H9 (cell line): ENCODE measurements around the gene PGAP6. TPM values are rescaled to one million over a fixed set of nuclear protein-coding genes. Genes with fewer than 3 reads are reported as not detected.

Experiments used
- DNase-seq: peaks from one replicate; pipeline ENCODE4 v3.0.0-alpha.2; 2017
- H2AFZ ChIP-seq: one replicate; pipeline ENCODE4 v1.6.1; 2013; ENCODE audit warnings: mild to moderate bottlenecking, low read length, control low read depth, moderate library complexity
- H2AK5ac ChIP-seq: 2 replicates; pipeline ENCODE4 v1.6.1; 2013; ENCODE audit warnings: low read length, control low read depth, mixed read lengths; ENCODE audit not compliant: insufficient read length
- H2BK120ac ChIP-seq: one replicate; pipeline ENCODE4 v1.6.1; 2013; ENCODE audit warnings: low read depth, mild to moderate bottlenecking, low read length, control low read depth, inconsistent platforms; ENCODE audit not compliant: poor library complexity, severe bottlenecking
- H2BK12ac ChIP-seq: 2 replicates; pipeline ENCODE4 v1.6.1; 2013; ENCODE audit warnings: low read length, control low read depth, mixed read lengths, low read depth; ENCODE audit not compliant: insufficient read length
- H2BK15ac ChIP-seq: 2 replicates; pipeline ENCODE4 v1.6.1; 2013; ENCODE audit warnings: low read depth, low read length, control low read depth
- H2BK20ac ChIP-seq: one replicate; pipeline ENCODE4 v1.6.1; 2013; ENCODE audit warnings: low read depth, mild to moderate bottlenecking, low read length, control low read depth, inconsistent platforms; ENCODE audit not compliant: poor library complexity, severe bottlenecking
- H2BK5ac ChIP-seq: 2 replicates; pipeline ENCODE4 v1.6.1; 2013; ENCODE audit warnings: low read length, control low read depth, mixed read lengths; ENCODE audit not compliant: insufficient read length
- H3K14ac ChIP-seq: 2 replicates; pipeline ENCODE4 v1.6.1; 2013; ENCODE audit warnings: low read length, control low read depth; ENCODE audit not compliant: insufficient read depth
- H3K18ac ChIP-seq: 2 replicates; pipeline ENCODE4 v1.6.1; 2013; ENCODE audit warnings: low read depth, mild to moderate bottlenecking, mixed read lengths, low read length, control low read depth; ENCODE audit not compliant: insufficient read length
- H3K23ac ChIP-seq: 2 replicates; pipeline ENCODE4 v1.6.1; 2013; ENCODE audit warnings: low read length, control low read depth, mixed read lengths, low read depth; ENCODE audit not compliant: insufficient read length
- H3K23me2 ChIP-seq: 2 replicates; pipeline ENCODE4 v1.6.1; 2013; ENCODE audit warnings: low read depth, mild to moderate bottlenecking, mixed read lengths, low read length, control low read depth; ENCODE audit not compliant: insufficient read length, poor library complexity, severe bottlenecking
- H3K27ac ChIP-seq: 2 replicates; pipeline ENCODE4 v1.5.1; 2013; ENCODE audit warnings: low read length, control low read depth, mixed read lengths, low read depth; ENCODE audit not compliant: insufficient read length
- H3K27me3 ChIP-seq: 2 replicates; pipeline ENCODE4 v1.6.1; 2013; ENCODE audit warnings: low read length, control low read depth, inconsistent platforms; ENCODE audit not compliant: insufficient read depth
- H3K4ac ChIP-seq: 2 replicates; pipeline ENCODE4 v1.6.1; 2013; ENCODE audit warnings: low read depth, mild to moderate bottlenecking, control low read depth, inconsistent platforms, low read length, moderate library complexity
- H3K4me1 ChIP-seq: 2 replicates; pipeline ENCODE4 v1.6.1; 2013; ENCODE audit warnings: low read length, control low read depth, inconsistent platforms; ENCODE audit not compliant: insufficient read depth
- H3K4me2 ChIP-seq: 2 replicates; pipeline ENCODE4 v1.6.1; 2013; ENCODE audit warnings: low read length, control low read depth, mixed read lengths; ENCODE audit not compliant: insufficient read length, insufficient read depth
- H3K56ac ChIP-seq: 2 replicates; pipeline ENCODE4 v1.6.1; 2013; ENCODE audit warnings: low read depth, mild to moderate bottlenecking, mixed read lengths, low read length, control low read depth; ENCODE audit not compliant: insufficient read length
- H3K79me1 ChIP-seq: 2 replicates; pipeline ENCODE4 v1.6.1; 2013; ENCODE audit warnings: low read depth, mild to moderate bottlenecking, moderate library complexity, low read length, control low read depth, inconsistent platforms; ENCODE audit not compliant: insufficient read depth, poor library complexity, severe bottlenecking
- H3K79me2 ChIP-seq: 2 replicates; pipeline ENCODE4 v1.6.1; 2013; ENCODE audit warnings: low read length, control low read depth, inconsistent platforms; ENCODE audit not compliant: insufficient read depth
- H3K9ac ChIP-seq: 2 replicates; pipeline ENCODE4 v1.6.1; 2013; ENCODE audit warnings: low read length, control low read depth, mixed read lengths; ENCODE audit not compliant: insufficient read length; ENCODE audit errors: extremely low read depth
- H3K9me3 ChIP-seq: one replicate; pipeline ENCODE4 v1.6.1; 2013; ENCODE audit warnings: low read depth, low read length, inconsistent platforms; ENCODE audit not compliant: control insufficient read depth
- H3T11ph ChIP-seq: one replicate; pipeline ENCODE4 v1.6.1; 2013; ENCODE audit warnings: mild to moderate bottlenecking, low read length, control low read depth, inconsistent platforms
- H4K20me1 ChIP-seq: one replicate; pipeline ENCODE4 v1.6.1; 2013; ENCODE audit not compliant: control insufficient read depth, insufficient read length, insufficient read depth
- H4K5ac ChIP-seq: 2 replicates; pipeline ENCODE4 v1.6.1; 2013; ENCODE audit warnings: low read depth, mild to moderate bottlenecking, mixed read lengths, low read length, control low read depth; ENCODE audit not compliant: insufficient read length
- H4K8ac ChIP-seq: replicated peaks from 2 replicates; pipeline ENCODE4 v1.6.1; 2013; ENCODE audit warnings: low read length, control low read depth, mixed read lengths, low read depth; ENCODE audit not compliant: insufficient read length
- H4K91ac ChIP-seq: 2 replicates; pipeline ENCODE4 v1.6.1; 2013; ENCODE audit warnings: low read depth, mild to moderate bottlenecking, moderate library complexity, mixed read lengths, low read length, control low read depth; ENCODE audit not compliant: insufficient read length
- H3K27ac Mint-ChIP-seq, 3 experiments: 2 replicates in 2 of 3; 3 replicates in 1 of 3; pipeline ENCODE4 v1.8.0; 2020 to 2021; ENCODE audit warnings: mixed read lengths in 3 of 3, mild to moderate bottlenecking in 1 of 3, moderate library complexity in 1 of 3
- H3K27me3 Mint-ChIP-seq: 2 replicates; pipeline ENCODE4 v1.8.0; 2021; ENCODE audit warnings: low read depth, mild to moderate bottlenecking, moderate library complexity, mixed read lengths
- H3K36me3 Mint-ChIP-seq, 3 experiments: 2 replicates in 2 of 3; 3 replicates in 1 of 3; pipeline ENCODE4 v1.8.0; 2020 to 2021; ENCODE audit warnings: low read depth in 3 of 3, mixed read lengths in 3 of 3; ENCODE audit not compliant: insufficient read depth in 1 of 3
- H3K4me1 Mint-ChIP-seq, 2 experiments: 2 replicates each; pipeline ENCODE4 v1.8.0; 2020; ENCODE audit warnings: mixed read lengths in 2 of 2
- H3K4me3 Mint-ChIP-seq, 2 experiments: 2 replicates in 1 of 2; 3 replicates in 1 of 2; pipeline ENCODE4 v1.8.0; 2020 to 2021; ENCODE audit warnings: mild to moderate bottlenecking in 2 of 2, mixed read lengths in 2 of 2, moderate library complexity in 1 of 2
- H3K9me3 Mint-ChIP-seq, 2 experiments: 2 replicates in 1 of 2; 3 replicates in 1 of 2; pipeline ENCODE4 v1.8.0; 2020; ENCODE audit warnings: mild to moderate bottlenecking in 2 of 2, mixed read lengths in 2 of 2, moderate library complexity in 1 of 2
- CTCF ChIP-seq: fragments of 200-600 bp; sonication (generic); conservative IDR thresholded peaks from 3 replicates; pipeline ENCODE4 v1.8.0; 2021; ENCODE audit warnings: antibody characterized with exemption, mild to moderate bottlenecking
- WGBS: extraction: QIAGEN DNeasy Blood & Tissue Kit; methylation state at CpG from one replicate; pipeline ENCODE4 v1.1.7; 2013; ENCODE audit warnings: missing lambda C conversion rate, low lambda C conversion rate, mixed read lengths; ENCODE audit not compliant: insufficient read length; ENCODE audit errors: extremely low coverage; 5-methylcytosine and 5-hydroxymethylcytosine counted together
- total RNA-seq: library from RNA; stranded (reverse); gene quantifications from 2 replicates; pipeline ENCODE4 v1.2.1, GENCODE V29; 2021

PGAP6 gene
- total RNA-seq, 1 experiment from 2014 or later: 111 TPM

- no peak overlapping the region for H2BK20ac ChIP-seq
- no peak overlapping the region for H3T11ph ChIP-seq
- H3K14ac ChIP-seq: no peak overlapping the region
- no peak for DNase-seq
- no peak overlapping the region for H2AK5ac ChIP-seq
- H3K27me3 ChIP-seq: no peaks in the 10 kb centered on the region
- no peak overlapping the region for H2BK12ac ChIP-seq
- H3K27ac ChIP-seq: no peak overlapping the region
- H3K4me1 ChIP-seq: no peaks in the 10 kb centered on the region; the same call in 1 of the 2 replicates
- H3K27me3 Mint-ChIP-seq: peaks cover 3% of the 10 kb centered on the region; the same call in 1 of the 2 replicates
- H3K79me2 ChIP-seq: no peaks in the 10 kb centered on the region; the same call in 1 of the 2 replicates
- no peak overlapping the region for H4K5ac ChIP-seq
- no peak overlapping the region for H3K4ac ChIP-seq
- no CpG with 5 or more reads among the region's 12 CpGs for WGBS
- H2BK120ac ChIP-seq: no peak overlapping the region
- peak overlapping the region; percentile 45 for H3K4me2 ChIP-seq
- no peak overlapping the region for H3K23ac ChIP-seq
- no peaks in the 10 kb centered on the region for H3K9me3 ChIP-seq
- no peak overlapping the region for H3K18ac ChIP-seq
- no peak overlapping the region for H2BK5ac ChIP-seq
- no peaks in the 10 kb centered on the region for H3K79me1 ChIP-seq
- no peak overlapping the region for H2AFZ ChIP-seq
- no peaks in the 10 kb centered on the region for H4K20me1 ChIP-seq
- TF ChIP-seq CTCF: no peak
- H3K56ac ChIP-seq: no peak overlapping the region
- no peak overlapping the region; a peak in 1 of 7 replicates for H3K27ac Mint-ChIP-seq
- peak overlapping the region; percentile 81 to 88 for H3K4me3 Mint-ChIP-seq
- H4K91ac ChIP-seq: no peak overlapping the region
- H3K9ac ChIP-seq: no peak overlapping the region
- peaks cover 20 to 43% of the 10 kb centered on the region in 2 experiments for H3K4me1 Mint-ChIP-seq
- H4K8ac ChIP-seq: no peak overlapping the region
- H2BK15ac ChIP-seq: no peak overlapping the region
- H3K36me3 Mint-ChIP-seq: peaks cover 0 to 16% (median 5%) of the 10 kb centered on the region in 3 experiments; a peak in 6 of 7 replicates
- H3K23me2 ChIP-seq: peaks cover 9% of the 10 kb centered on the region
- no peaks in the 10 kb centered on the region for H3K9me3 Mint-ChIP-seq
Measured at GRCh38 chr16:380762-381011, 1.1 kb downstream of the PGAP6 start.
